HepG2 (cell line): ENCODE measurements around the gene SEBOX. TPM values are rescaled to one million over a fixed set of nuclear protein-coding genes. Genes with fewer than 3 reads are reported as not detected.

Source experiments
- CEBPG ChIP-seq: IDR thresholded peaks from 2 replicates; pipeline ENCODE4 v1.6.1; 2016
- CREM ChIP-seq, 2 experiments: sonication (generic) in 1 of 2; formaldehyde crosslinking in 1 of 2; IDR thresholded peaks; 2 replicates each; pipeline versions ENCODE4 v1.4.0 to v1.6.1; 2016 to 2020; ENCODE audit warnings: antibody characterized with exemption in 1 of 2, mild to moderate bottlenecking in 1 of 2, missing genetic modification reagents in 1 of 2
- CSRNP1 ChIP-seq: sonication (generic); formaldehyde crosslinking; IDR thresholded peaks from 2 replicates; pipeline ENCODE4 v1.8.1; 2023; ENCODE audit warnings: mild to moderate bottlenecking, missing genetic modification reagents
- JARID2 ChIP-seq: sonication (generic); formaldehyde crosslinking; IDR thresholded peaks from 2 replicates; pipeline ENCODE4 v1.8.1; 2023; ENCODE audit warnings: missing genetic modification reagents, inconsistent platforms; ENCODE audit not compliant: insufficient replicate concordance
- KLF13 ChIP-seq: sonication (generic); formaldehyde crosslinking; IDR thresholded peaks from 2 replicates; pipeline ENCODE4 v1.4.0; 2020; ENCODE audit warnings: mild to moderate bottlenecking, missing genetic modification reagents
- MAF1 ChIP-seq: sonication (generic); formaldehyde crosslinking; IDR thresholded peaks from 2 replicates; pipeline ENCODE4 v1.5.0; 2020; ENCODE audit warnings: missing genetic modification reagents, borderline replicate concordance
- MTF2 ChIP-seq: sonication (generic); formaldehyde crosslinking; IDR thresholded peaks from 2 replicates; pipeline ENCODE4 v1.5.0; 2020; ENCODE audit warnings: missing genetic modification reagents, borderline replicate concordance
- NFE2L2 ChIP-seq: fragments of 150-350 bp; IDR thresholded peaks from 2 replicates; pipeline ENCODE4 v1.6.1; 2014; ENCODE audit warnings: low read length
- ZNF710 ChIP-seq: sonication (generic); formaldehyde crosslinking; IDR thresholded peaks from 2 replicates; pipeline ENCODE4 v1.5.0; 2020; ENCODE audit warnings: mild to moderate bottlenecking, missing genetic modification reagents, borderline replicate concordance
- ZNF766 ChIP-seq: sonication (generic); formaldehyde crosslinking; IDR thresholded peaks from 2 replicates; pipeline ENCODE4 v1.5.0; 2020; ENCODE audit warnings: missing genetic modification reagents, borderline replicate concordance
- polyA plus RNA-seq, 8 experiments: library from polyadenylated mRNA; depleted of rRNA in 3 of 8; stranded (reverse) in 7 of 8; unstranded in 1 of 8; fragments of >200 nt; fragmentation: Illumina TruSeq in 4 of 8; extraction: Trizol in 4 of 8; gene quantifications; 2 replicates each; pipeline versions ENCODE4 v1.2.1 to v1.2.3, GENCODE V29; 2011 to 2016; ENCODE audit warnings: low read depth in 4 of 8, missing spikeins in 1 of 8, mixed read lengths in 1 of 8; ENCODE audit not compliant: insufficient read depth in 1 of 8
- total RNA-seq, 5 experiments: library from RNA; depleted of rRNA; stranded (reverse); fragments of >200 nt; fragmentation: Illumina TruSeq; extraction: Trizol; gene quantifications; 2 replicates each; pipeline ENCODE4 v1.2.3, GENCODE V29; 2016; ENCODE audit warnings: low read depth in 1 of 5
- TF ChIP-seq, protein P1 (sequence below): sonication (generic); formaldehyde crosslinking; IDR thresholded peaks from 2 replicates; pipeline ENCODE4 v1.5.0; 2020; ENCODE audit warnings: missing genetic modification reagents, mild to moderate bottlenecking, borderline replicate concordance
- TF ChIP-seq, protein P2 (sequence below): sonication (generic); formaldehyde crosslinking; IDR thresholded peaks from 2 replicates; pipeline ENCODE4 v1.4.0; 2020; ENCODE audit warnings: missing genetic modification reagents, borderline replicate concordance
- TF ChIP-seq, protein P3 (sequence below): IDR thresholded peaks from 2 replicates; pipeline ENCODE4 v1.6.1; 2016; ENCODE audit warnings: low read depth, missing genetic modification reagents, missing compliant biosample characterization

SEBOX gene
- total and polyA plus RNA-seq, 2 of the 13 experiments (the other 11 are each of a cell fraction or from before 2014, with no cell fraction given): not detected

- TF ChIP-seq, protein P1, sequence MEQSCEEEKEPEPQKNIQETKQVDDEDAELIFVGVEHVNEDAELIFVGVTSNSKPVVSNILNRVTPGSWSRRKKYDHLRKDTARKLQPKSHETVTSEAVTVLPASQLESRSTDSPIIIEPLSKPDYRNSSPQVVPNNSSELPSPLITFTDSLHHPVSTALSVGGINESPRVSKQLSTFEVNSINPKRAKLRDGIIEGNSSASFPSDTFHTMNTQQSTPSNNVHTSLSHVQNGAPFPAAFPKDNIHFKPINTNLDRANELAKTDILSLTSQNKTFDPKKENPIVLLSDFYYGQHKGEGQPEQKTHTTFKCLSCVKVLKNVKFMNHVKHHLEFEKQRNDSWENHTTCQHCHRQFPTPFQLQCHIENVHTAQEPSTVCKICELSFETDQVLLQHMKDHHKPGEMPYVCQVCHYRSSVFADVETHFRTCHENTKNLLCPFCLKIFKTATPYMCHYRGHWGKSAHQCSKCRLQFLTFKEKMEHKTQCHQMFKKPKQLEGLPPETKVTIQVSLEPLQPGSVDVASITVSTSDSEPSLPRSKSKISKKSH (CRISPR knock-in tag): no peak
- TF ChIP-seq KLF13 (no peak; the same call in 1 of the 2 replicates), CREM (IDR thresholded peaks at IDR 0.05) (peak; percentile 89), CREM (CRISPR knock-in tag; IDR thresholded peaks at IDR 0.05) (no peak), JARID2 (CRISPR knock-in tag) (no peak), ZNF766 (CRISPR knock-in tag) (peak; percentile 66; the same call in 1 of the 2 replicates), NFE2L2 (no peak), MTF2 (CRISPR knock-in tag) (no peak), MAF1 (CRISPR knock-in tag) (no peak), ZNF710 (CRISPR knock-in tag) (peak; percentile 86; the same call in 1 of the 2 replicates), CEBPG (peak; percentile 59), CSRNP1 (CRISPR knock-in tag) (no peak)
- TF ChIP-seq, protein P2, sequence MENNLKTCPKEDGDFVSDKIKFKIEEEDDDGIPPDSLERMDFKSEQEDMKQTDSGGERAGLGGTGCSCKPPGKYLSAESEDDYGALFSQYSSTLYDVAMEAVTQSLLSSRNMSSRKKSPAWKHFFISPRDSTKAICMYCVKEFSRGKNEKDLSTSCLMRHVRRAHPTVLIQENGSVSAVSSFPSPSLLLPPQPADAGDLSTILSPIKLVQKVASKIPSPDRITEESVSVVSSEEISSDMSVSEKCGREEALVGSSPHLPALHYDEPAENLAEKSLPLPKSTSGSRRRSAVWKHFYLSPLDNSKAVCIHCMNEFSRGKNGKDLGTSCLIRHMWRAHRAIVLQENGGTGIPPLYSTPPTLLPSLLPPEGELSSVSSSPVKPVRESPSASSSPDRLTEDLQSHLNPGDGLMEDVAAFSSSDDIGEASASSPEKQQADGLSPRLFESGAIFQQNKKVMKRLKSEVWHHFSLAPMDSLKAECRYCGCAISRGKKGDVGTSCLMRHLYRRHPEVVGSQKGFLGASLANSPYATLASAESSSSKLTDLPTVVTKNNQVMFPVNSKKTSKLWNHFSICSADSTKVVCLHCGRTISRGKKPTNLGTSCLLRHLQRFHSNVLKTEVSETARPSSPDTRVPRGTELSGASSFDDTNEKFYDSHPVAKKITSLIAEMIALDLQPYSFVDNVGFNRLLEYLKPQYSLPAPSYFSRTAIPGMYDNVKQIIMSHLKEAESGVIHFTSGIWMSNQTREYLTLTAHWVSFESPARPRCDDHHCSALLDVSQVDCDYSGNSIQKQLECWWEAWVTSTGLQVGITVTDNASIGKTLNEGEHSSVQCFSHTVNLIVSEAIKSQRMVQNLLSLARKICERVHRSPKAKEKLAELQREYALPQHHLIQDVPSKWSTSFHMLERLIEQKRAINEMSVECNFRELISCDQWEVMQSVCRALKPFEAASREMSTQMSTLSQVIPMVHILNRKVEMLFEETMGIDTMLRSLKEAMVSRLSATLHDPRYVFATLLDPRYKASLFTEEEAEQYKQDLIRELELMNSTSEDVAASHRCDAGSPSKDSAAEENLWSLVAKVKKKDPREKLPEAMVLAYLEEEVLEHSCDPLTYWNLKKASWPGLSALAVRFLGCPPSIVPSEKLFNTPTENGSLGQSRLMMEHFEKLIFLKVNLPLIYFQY (CRISPR knock-in tag): peak; percentile 71; the same call in 1 of the 2 replicates
- TF ChIP-seq, protein P3, sequence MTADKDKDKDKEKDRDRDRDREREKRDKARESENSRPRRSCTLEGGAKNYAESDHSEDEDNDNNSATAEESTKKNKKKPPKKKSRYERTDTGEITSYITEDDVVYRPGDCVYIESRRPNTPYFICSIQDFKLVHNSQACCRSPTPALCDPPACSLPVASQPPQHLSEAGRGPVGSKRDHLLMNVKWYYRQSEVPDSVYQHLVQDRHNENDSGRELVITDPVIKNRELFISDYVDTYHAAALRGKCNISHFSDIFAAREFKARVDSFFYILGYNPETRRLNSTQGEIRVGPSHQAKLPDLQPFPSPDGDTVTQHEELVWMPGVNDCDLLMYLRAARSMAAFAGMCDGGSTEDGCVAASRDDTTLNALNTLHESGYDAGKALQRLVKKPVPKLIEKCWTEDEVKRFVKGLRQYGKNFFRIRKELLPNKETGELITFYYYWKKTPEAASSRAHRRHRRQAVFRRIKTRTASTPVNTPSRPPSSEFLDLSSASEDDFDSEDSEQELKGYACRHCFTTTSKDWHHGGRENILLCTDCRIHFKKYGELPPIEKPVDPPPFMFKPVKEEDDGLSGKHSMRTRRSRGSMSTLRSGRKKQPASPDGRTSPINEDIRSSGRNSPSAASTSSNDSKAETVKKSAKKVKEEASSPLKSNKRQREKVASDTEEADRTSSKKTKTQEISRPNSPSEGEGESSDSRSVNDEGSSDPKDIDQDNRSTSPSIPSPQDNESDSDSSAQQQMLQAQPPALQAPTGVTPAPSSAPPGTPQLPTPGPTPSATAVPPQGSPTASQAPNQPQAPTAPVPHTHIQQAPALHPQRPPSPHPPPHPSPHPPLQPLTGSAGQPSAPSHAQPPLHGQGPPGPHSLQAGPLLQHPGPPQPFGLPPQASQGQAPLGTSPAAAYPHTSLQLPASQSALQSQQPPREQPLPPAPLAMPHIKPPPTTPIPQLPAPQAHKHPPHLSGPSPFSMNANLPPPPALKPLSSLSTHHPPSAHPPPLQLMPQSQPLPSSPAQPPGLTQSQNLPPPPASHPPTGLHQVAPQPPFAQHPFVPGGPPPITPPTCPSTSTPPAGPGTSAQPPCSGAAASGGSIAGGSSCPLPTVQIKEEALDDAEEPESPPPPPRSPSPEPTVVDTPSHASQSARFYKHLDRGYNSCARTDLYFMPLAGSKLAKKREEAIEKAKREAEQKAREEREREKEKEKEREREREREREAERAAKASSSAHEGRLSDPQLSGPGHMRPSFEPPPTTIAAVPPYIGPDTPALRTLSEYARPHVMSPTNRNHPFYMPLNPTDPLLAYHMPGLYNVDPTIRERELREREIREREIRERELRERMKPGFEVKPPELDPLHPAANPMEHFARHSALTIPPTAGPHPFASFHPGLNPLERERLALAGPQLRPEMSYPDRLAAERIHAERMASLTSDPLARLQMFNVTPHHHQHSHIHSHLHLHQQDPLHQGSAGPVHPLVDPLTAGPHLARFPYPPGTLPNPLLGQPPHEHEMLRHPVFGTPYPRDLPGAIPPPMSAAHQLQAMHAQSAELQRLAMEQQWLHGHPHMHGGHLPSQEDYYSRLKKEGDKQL (CRISPR knock-in tag): peak; percentile 76
Observed at GRCh38 chr17:28368306-28368831, 3.4 kb upstream of the SEBOX start (continued).
